Muscle of back (tissue), 13 donors: ENCODE data around the gene CTNNA2. TPM values are rescaled to one million over a fixed set of nuclear protein-coding genes. Genes with fewer than 3 reads are reported as not detected.
A peak's percentile ranks its signal among the peaks of the same experiment; 100 is the strongest.

Source experiments
- DNase-seq, 3 donors: peaks; one replicate each; pipeline versions ENCODE4 v3.0.0 to v3.0.0-alpha.2; 2013
- long read RNA-seq, 9 donors: transcript quantifications; one replicate each; lab custom pipeline, GENCODE V29; 2026
- polyA plus RNA-seq, 10 donors: library from polyadenylated mRNA; unstranded; fragments of 120-200 nt; gene quantifications; one replicate each; pipeline ENCODE4 v1.2.1, GENCODE V29; 2013; ENCODE audit not compliant: insufficient read length in 10 of 10

Gene CTNNA2
- polyA plus RNA-seq, result 1 to 10 TPM in 2 of 10 donors, under 1 TPM in 8; 0.13 to 1.4 (median 0.46) TPM
- long read RNA-seq, donor 1, result 0 reads
- long read RNA-seq, donor 2, result 0 reads
- long read RNA-seq, donor 3, result 0 reads
- long read RNA-seq, donor 4, result 0 reads
- long read RNA-seq, donor 5, result 0 reads
- long read RNA-seq, donor 6, result 0 reads
- long read RNA-seq, donor 7, result 0 reads
- long read RNA-seq, donor 8, result 0 reads
- long read RNA-seq, donor 9, result 0 reads

DNA sequence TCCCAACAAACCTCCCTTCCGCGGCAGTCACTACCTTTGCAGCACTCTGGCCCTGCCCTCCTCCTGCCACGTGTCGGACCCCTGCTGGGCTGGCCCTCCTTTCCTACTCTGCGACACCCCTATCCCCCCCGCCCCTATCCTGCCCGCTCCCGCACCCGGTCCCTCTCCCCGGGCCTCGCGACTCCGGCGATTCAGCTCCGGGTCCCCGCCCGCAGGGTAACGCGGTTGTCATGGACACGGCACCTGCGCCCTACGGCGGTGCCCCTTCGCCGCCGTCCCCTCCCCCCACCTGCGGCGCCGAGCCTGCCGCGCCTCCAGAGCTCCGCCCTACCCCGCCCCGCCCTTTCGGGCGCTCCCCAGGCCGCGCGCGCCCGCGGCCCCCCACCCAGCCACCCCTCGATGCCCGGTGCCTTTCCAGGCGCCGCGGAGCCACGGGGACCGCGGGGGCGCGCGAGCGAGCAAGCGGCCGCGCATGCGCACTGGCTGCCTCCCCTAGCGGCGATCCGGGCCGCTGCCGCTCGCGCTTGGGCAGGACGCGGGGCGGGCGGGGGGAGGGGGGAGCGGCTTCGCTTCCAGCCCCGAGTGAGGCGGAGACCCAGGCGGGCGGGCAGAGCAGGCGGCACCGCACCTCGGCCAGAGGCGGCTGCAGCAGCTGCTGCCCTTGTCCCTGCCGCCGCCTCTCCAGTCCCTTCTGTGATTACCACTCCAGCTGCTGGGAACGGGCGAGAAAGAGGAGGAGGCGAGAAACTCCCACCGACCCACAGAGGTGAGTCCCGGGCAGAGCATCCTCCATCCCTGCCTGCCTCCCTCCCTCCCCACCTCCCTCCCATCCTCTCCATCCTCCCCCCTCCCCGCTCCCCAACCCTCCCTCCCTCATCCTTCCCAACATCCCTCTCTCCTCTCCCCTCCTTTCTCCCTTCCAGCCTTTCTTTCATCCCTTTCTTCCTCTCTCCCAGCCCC lies at the start of gene CTNNA2:
TSS of gene CTNNA2 (plus strand) at position 610 of the 960 bp plus-strand sequence.
- peak in 2 of 3 donors; percentile 12 to 40 for DNase-seq

DNA sequence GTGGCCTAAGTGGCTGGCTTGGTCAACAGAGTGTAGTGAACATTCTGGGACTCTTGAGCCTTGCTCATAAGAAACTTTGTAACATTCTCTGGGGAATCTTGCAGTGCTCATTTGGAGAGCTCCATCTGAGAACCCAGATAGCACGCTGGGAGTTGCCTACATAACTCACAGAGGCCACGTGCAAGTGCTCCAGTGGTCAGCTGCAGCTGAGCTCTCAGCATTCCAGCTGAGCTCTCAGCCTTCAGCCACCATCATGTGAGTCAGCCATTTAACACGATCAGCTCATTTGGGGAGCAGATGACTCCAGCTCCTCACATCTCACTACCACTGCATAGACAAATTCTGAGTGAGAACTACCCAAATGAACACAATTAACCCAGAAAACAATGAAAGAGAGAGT lies 25.5 kb upstream of the CTNNA2 start:
- DNase-seq, result no peak

DNA sequence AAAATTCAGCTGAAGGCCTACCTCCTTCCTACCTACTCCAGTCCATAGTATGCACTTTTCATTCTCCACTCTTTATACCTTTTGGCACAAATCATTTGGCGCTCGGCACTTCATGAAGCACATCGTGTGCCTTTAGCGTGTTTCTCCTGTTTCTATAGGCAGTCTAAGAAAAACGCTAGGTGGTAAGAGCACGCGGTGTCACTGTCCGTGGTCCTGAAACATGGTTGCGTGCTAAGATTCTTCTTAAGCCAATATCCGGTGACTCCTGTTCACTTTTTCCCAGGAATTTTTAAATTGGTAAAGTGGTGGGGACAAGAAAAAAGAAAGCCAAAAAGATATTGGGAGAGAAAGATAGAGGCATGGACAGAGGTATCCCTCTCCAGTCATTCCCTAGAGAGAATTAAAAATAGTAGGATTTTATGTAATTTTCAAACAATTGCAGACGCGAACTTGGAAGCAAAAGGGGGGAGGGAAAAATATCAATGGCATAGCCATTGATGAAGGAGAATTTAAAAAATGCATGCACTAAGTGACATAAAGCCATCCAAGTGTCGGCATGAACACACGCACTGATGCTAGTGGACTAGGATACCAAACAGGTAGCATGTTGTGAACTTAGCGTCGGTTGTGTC lies 1.4 kb upstream of the CTNNA2 start:
- DNase-seq, result peak; percentile 52 to 82 (median 75)

DNA sequence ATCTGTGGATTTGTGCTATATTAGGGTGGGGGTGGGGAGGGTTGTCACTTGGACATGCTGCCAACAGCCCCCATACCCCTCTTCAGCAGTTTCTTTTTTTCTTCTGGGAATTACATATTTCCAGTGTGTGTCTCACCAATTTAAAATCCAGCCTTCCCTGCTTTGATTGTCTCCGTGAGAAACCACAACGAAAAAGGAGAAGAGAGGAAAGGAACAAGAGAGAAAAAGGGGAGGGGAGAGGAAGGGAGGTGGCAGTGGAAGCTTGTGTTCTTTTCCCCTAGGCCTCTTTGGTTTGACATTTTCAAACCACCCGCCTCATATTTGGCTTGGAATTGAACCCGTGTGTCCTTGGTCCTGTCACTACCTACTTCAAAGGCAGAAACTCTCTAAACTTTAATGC lies 860 bp downstream of the CTNNA2 start:
- DNase-seq, result no peak

DNA sequence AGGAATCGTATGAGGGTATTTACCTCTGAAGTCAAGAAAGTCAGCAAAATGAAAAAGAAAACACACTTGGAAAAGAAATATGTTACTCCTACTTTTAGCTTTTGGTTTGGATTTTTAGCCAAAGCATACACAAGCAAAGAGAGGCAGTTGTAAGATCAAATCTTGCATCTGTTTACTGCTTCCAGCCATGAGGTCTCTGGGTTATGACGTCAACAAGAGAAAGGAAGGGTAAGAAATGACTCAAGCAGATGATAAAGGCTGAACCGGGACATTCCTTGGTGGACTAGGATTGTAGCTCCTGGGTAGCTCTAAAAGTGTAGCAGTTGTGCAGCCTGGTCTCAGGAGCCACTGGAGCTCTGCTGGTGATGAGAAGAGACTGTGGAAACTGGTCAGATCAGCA lies 16.8 kb downstream of the CTNNA2 start:
- no peak for DNase-seq

DNA sequence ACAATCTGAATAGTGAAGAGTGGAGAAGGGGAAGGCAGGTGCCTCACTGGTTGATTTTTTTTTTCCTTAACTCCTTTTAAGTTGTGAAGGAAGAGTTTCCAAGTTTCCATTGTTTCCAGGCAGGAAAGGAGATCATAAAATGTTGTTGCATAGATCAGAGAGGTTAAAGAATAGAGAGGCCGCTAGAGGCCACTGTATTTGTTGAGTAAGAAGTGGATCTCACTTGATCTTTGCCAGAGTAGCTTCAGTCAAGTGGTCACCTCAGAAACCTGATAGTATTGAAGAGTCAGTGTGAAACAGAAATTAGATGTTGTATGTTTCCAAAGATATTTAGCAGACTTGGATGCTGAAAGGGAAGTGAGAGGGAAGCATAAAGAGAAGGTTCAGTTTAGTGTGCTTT lies 17.6 kb downstream of the CTNNA2 start:
- DNase-seq, result peak in 2 of 3 donors; percentile 1 to 2

DNA sequence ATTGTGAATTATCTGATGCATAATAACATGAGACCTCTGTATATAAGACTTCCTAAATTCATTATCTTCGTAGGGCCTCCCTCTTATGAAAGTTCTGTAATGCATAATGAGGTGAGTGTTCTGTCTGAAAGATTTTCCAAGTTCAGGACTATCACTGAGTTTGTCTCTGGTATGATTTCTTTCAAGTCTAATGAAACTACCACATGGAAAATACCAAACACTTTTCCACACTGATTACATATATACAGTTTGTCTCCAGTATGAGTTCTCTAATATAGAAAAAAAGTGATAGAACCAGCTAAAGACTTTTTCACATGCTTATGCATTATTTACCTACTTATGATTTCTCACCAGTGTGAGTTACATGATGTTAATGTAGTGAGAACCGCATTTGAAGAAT lies 34.7 kb downstream of the CTNNA2 start:
- no peak for DNase-seq

DNA sequence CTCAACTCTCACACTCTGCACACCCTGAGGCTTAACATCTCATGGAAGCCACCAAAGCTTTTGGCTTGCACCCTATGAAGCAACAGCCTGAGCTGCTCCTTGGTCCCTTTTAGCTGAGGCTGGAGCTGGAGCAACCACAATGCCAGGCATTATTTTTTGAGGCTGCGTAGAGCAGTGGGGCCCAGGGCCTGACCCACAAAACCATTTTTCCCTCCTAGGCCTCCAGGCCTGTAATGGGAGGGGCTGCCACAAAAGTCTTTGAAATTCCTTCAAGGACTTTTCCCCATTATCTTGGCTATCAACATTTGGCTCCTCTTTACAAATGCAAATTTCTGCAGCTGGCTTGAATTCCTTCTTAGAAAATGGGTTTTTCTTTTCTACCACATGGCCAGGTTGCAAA lies 39.8 kb downstream of the CTNNA2 start:
- no peak for DNase-seq

DNA sequence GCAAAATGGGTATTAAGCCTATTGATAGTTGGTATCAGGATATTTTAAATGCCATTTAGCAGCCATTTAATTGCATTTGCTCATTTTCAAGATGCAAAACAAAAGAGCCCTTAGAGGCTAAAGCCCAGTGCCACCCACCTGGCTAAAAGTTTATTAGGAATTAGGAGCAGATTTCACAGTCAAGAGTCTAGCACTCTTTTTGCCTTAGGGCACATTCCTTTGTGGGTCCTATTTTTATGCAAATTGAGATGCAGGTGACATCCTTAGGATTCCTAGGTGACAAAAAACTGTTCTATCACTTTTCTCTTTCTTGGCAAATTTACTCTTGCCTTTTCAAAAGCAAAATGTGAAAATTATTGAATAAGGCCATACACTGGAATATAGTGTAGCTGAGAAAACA lies 42.0 kb downstream of the CTNNA2 start:
- DNase-seq, result no peak

DNA sequence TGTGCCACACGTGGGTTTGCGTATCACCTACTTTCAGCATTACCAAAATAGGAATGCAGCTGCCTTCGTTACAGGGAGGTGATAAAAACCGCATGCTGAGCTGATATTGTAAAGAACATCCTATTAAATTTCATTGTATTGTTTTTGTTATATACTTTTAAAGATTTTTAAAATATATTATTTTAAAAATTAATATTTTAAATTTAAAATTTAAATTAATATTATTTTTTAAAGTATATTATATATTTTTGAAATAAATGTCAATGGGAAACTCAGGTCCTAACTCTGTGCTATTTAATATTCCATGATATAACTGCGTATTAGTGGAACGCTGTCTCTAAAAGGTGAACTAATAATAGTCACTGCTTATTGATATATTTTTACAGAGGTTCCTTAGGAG lies 51.2 kb downstream of the CTNNA2 start:
- no peak for DNase-seq

DNA sequence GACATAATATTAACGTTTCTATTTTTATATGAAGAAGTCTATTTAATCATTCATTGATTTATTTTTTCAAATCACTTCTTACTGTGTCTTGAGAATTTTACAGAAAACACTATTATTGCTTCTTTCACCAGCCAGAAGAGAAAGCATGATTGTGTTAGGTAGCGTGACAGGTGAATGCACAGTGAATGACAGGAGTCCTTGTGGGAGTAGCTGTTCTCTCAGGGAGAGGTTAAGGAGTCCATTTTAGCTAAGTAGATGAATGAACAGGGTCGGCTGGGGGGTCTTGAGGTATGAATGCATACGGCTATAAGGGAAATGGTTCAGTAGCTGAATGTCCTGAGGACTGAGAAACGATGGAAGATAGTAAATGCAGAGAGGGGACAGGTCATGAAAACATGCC lies 56.2 kb downstream of the CTNNA2 start:
- no peak for DNase-seq

DNA sequence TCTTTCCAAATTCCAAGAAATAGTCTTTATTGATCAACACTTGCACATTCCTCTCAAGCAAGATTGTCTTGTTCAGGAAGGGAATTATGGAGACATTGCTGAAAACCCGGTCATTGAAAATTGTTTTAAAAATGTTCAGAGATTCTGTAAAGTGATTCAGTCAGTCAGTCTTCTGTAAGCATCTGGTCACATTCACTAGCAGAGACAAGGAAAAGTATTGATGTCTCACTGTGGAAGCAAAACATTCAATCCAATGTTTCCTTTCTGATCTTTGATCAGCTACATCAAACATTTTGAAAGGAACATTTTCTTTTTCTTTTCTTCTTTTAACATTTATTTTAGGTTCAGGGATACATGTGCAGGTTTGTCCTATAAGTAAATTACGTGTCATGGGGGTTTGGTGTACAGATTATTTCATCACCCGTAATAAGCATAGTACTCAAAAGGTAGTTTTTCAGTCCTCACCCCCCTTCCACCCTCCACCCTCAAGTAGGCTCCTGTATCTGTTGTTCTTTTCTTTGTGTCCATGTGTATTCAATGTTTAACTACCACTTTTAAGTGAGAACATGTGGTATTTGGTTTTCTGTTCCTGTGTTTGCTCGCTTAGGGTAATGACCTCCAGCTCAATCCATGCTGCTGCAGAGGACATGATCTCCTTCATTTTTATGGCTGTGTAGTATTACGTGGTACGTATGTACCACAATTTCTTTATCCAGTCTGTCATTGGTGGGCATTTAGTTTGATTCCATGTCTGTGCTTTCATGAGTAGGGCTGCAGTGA lies 61.2 kb downstream of the CTNNA2 start:
- no peak for DNase-seq

DNA sequence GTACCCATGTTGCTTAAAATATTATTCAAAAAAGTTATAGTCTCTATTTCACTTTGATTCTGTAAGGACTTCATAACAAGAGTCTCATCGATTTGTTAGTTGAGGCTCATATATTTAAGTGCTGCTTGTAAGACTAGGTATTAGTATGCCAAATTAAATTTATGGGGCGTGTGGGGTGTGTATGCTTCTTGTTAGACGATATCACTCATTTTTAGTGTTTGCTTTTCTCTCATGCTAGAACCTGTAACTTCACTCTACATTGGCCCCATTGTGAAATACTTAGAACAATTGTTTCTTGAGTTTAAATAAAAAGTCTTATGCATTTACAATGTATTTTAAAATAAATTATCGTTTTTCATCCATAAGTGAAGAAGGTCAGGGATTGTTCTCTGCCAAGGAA lies 63.6 kb downstream of the CTNNA2 start:
- no peak for DNase-seq

DNA sequence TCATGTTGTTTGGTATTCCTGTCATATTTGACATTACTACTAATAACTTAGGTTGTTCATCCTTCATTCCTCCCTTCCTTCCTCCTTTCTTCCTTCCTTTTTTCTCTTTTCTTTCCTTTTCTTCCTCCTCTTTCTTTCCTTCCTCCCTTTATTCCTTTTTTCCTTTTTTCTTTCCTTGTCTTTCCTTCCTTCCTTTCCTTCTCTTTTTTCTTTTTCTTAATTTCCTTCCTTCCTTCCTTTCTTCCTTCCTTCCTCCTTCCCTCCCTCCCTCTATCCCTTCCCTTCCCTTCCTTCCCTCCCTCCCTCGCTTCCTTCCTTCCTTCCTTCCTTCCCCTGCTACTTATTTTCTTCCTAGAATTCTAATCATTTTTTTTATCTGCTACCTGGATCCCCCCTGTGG lies 66.1 kb downstream of the CTNNA2 start:
- DNase-seq, result no peak

DNA sequence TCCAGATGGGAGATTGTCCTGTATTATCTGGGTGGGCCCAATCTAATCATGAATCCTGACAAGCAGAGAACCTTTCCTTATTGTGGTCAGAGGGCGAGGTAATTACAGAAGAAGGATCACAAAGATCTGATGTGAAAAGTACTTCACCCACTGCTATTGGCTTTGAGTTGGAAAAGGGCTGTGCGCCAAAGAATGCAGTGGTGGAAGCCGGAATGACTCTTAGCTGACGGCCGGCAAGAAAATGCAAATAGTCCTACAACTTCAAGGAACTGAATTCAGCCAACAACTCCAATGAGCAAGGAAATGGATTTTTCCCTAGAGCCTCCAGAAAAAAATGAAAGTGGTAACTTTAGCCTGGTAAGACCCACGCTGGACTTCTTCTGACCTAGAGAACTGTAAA lies 67.3 kb downstream of the CTNNA2 start:
- DNase-seq, result no peak

DNA sequence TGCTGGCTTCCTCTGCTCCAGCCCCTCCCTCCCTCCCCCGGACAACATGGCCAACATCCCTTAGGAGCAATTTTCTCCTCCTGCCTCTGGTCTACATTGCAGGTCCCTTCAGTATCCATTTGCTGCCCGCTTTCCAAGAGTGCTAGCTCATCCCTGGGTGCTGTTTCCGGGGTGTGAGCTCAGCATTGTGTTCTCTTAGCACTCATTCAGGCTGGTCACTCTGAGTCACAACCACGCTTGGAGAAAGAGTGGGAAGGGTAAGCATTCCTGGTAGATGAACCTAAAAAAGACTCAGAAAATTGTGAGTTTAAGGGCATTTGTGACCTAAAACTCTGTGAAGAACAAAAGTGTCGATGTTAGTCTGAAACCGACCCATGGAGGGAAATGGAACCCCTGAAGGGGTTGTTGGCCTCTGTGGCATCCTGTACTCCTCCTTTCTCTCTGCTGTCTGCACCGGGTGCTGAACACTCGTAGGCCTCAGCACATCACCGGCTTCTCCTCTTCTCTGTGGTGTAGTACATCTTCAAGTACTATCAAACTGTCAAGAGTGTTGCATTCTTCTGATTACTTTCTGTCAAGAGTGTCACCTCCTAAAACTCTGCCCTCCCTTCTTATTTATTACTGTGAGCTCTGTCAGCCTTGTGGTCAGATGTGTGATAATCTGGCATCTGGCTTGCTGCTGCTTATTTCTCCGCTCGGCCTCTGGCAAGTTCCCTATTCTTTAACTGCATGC lies 73.0 kb downstream of the CTNNA2 start:
- no peak for DNase-seq

DNA sequence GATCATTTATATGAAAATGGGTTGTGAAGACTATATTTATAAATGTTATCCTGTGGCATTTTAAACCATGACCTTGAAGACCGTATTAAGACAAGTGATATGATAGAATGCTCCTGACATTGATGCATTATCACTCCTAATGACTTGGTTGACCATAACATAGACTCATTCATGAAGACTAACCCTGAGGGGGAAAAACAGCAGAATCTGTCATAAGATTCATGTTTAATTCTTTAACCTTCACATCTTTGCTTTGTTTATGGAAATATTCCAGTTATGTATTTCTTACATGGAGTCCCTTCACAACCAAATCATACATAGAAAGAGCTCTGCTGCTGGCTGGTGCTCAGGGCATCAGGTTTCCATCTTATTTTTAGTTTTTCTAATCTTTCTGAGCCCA lies 78.4 kb downstream of the CTNNA2 start:
- no peak for DNase-seq

DNA sequence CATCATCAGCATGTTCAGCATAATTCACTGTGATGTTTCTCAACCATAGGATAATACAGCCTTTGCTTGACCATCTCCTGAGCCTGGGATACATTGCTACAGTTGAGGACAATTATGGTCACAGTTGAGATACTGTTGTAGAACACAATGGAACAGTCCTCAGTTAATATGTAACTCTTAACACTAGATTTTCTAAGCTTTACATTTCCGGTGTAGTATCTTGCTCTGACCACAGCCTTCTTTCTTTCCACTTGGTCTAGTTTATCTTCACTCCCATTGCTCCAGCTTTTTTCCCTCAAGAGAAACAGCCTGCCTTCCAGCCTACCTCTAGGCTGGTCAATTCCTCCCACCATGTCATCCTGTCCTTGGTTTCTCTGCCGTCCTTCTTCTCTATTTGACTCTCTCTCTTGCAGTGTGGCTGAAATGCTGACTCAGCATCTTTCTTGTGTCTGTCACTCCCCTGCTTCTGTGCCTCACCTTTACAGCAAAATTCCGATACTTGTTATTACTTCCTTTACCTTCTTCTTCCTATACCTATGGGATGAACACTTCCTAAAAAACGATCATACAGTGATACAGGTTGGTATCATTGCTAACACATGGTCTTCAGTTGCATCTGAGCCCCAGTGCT lies 80.5 kb downstream of the CTNNA2 start:
- no peak for DNase-seq

DNA sequence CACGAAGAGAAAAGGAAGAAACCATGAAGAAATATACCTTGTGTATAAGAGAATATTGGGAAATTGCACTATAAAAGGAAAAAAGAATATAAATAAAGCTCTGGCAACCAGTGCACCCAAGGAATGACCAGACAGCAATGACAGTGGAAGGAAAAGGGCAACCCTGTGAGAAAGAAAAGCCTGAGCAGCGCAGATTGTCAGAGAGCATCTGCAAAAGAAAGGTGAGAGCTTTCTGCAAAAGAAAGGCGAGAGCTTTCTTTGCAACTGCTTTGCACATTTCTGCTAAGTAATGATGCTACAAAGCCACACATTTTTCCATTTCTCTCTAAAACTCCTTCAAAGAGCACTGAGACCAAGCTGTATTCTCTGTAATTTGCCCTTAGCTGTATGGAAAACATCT lies 83.6 kb downstream of the CTNNA2 start:
- DNase-seq, result no peak

DNA sequence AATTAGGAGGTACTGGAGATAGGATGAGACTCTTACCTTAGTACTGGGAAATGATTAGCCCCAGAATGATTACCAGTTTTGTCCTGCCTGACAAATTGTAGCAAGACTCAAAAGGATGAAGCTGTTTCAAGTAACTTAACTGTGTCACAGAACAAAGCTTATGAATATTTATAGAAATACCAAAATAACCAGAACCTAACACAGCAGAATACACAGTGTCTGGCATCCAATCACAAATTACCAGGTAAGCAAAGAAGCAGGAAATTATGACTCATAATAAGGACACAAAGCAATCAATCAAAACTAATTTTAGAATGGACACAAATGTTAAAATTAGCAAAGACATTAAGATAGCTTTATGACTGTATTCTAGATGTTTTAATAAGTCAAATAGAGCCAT lies 91.9 kb downstream of the CTNNA2 start:
- DNase-seq, result no peak
